GM19395 (cell line): Measurements from ENCODE around the gene NEURL1.
A peak's percentile ranks its signal among the peaks of the same experiment; 100 is the strongest.

Experiments
- ATAC-seq: cut with Tn5 transposase; IDR thresholded peaks from one replicate; pipeline ENCODE4 v1.9.1; 2021; ENCODE audit warnings: mild to moderate bottlenecking, moderate library complexity; ENCODE audit not compliant: unreplicated experiment

NEURL1 gene

DNA sequence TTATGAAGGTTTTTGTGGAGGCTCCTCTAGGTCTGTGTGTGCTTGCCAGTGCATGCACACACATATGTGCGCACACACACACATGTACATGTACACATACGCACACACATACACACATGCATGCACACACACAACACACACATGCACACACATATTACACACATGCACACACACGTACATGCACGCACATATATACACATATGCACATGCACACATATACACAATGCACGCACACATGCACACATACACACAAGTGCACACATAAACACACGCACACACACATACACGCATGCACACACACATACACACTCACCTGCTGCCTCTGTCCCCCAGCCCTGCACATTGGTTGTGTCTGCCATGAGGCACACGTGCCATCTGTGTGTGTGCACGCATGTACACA is 66.3 kb downstream of the NEURL1 start:
- no peak for ATAC-seq

- no peak for ATAC-seq
These were observed 67.4 kb downstream of the NEURL1 start for GRCh38 chr10:103560886-103561285.

DNA sequence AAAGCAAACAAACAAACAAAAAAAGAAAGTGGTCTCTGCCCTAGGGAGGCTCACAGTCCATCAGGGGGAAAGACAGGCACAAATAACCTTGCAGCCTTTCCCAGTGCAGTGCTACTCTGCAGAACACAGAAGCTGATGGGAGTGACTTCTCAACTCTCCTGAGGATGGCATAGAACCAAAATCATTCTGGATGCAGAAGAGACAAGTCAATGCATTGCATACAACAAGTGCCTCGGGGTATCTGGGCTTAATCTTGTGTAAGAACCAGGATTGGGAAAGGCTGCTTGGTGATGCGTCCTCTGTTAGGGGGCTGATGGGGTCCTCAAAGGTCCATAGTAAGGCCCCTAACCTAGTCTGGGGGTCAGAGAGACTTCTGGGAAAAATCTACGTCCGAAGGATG is 68.9 kb downstream of the NEURL1 start:
- no peak for ATAC-seq

DNA sequence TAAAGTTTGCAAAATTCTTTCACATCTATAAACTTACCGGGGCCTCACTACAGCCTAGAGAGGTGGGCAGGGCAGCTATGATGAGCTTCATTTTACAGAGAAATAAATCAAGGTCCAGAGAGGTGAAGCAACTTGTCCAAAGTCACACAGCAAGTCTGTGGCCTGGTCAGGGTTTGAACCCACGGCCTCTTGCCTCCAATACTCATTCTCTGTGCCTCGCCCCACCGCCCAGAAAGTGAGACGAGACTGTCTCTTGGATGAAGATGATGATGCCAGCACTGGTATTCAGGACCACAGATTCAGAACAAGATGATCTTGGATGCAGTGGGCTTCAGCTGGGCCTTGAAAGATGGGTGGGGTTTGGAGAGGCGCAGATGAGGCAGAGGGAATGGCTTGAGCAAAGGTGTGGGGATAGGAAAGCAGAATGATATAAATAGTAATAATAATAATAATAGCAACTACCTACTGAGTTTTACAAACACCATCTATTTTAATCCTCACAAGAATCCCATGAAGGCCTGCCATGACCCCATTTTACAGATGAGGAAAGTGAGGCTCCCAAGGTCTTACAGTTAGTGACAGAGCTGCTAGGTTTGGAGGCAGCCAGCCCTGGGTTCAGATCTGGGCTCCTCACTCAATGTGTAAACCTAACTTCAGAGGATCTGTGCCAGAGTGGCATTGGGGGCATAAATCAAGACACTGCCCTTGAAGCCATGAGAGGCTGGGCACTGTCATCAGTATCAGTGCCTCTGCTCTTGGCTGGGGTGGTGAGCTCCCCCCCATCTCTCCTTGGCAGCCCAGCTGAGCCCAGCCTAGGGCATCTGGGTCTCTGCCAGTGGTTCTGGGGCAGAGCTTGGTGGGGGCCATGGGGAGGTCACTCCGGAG is 70.0 kb downstream of the NEURL1 start:
- no peak for ATAC-seq

DNA sequence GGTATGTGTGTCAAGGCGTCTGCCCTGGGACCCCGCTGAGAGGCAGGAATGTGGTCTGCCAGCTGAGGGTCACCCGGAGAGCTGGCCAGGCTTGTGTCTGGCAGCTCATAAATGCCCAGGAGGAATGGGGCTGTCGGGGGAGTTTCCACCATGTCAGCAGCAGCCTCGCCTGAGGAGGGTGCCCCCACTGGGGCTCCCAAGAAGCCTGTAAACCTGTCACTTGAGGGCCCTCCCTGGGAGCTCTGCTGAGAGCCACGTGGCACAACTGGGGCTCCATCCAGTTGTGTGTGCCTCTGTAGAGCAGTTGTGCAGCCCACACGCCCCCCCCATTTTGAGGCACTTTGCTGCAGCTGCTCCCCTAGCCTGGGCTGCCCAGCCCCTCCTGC is 70.6 kb downstream of the NEURL1 start:
- ATAC-seq, result no peak

DNA sequence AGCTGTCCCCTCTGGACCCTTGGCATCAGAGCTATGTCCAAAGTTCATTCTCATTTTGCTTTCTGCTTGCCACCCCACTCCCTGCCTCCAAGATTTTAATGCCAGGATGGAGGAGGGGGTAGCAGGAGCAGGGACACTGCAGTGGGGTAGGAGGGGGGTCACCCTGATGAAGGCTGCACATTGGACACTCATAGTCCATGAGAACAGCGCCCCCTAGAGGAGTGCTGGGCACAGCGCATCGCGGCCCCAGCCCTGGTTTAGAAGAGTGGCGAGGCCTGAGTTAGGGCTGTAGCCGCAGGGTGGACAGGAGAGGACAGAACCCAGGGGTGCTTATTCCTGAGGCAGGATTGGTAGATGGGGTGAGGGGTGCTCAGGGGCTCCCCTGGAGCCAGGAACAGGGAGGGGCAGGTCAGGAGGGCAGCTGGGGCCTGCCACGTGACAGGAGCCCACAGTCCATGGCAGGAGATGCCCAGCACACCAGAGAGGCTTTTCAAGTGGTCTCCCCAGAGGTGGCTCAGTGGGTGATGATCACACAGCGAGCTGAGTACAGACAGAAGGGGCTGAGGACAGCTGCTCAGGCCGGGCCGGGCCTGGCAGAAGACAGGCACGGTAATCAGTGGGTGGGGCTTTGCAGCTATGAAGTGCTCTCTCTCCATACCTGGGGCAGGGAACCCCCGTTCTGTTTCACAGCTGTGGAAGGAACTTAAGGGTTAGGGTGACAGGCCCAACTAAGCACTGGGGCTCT is 71.4 kb downstream of the NEURL1 start:
- ATAC-seq, result no peak

GRCh38 chr10:103566536-103566935 is 73.0 kb downstream of the NEURL1 start:
- no peak for ATAC-seq

DNA sequence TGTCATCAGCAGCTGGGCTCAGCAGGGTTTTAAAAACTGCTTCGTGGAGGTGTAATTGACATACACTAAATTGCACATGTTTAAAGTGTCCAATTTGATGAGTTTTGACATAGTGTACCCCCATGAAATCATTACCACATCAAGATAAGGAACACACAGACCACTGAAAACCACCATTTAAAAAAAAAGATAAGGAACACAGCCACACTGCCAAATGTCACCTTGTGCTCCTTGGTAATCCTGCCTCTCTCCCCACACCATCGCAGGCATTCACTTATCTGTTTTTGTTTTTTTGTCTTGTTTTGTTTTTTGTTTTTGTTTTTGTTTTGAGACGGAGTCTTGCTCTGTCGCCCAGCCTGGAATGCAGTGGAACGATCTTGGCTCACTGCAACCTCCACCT is 75.0 kb downstream of the NEURL1 start:
- ATAC-seq, result no peak

DNA sequence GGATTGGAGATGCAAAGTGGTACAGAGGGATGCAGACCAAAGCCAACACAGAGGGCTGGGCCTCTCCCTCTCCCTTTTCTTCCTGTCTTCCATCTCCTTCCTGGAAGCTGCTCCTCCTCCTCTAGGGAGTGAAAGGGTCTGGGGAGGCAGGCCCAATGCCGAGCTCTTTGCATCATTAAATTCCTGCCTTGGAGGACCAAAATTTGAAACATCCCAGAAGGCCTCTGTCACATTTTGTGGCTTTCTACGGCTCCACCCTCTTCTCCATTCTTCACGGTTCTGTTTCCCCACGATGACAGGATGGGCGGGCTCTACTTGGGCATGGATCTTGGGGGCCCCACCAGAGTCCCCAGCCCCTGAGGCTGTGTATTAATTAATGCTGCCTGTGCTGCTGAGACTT is 76.4 kb downstream of the NEURL1 start:
- no peak for ATAC-seq

- ATAC-seq, result no peak
These were observed 77.5 kb downstream of the NEURL1 start for GRCh38 chr10:103570844-103571655.

DNA sequence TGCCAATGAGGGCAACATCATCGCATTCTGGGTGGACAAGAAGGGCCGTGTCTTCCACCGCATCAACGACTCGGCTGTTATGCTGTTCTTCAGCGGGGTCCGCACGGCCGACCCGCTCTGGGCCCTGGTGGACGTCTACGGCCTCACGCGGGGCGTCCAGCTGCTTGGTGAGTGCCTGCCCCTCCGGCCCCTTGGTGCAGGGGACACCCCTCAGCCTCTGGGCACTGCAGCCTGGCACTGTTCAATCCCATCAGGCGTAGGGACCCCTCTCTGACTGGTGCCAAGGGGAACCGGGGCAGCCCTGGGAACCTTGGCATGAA is 78.1 kb downstream of the NEURL1 start:
- no peak for ATAC-seq

GRCh38 chr10:103572347-103573204 is 79.1 kb downstream of the NEURL1 start:
- ATAC-seq, result no peak

- no peak for ATAC-seq
These were observed 79.6 kb downstream of the NEURL1 start for GRCh38 chr10:103573205-103573487.

DNA sequence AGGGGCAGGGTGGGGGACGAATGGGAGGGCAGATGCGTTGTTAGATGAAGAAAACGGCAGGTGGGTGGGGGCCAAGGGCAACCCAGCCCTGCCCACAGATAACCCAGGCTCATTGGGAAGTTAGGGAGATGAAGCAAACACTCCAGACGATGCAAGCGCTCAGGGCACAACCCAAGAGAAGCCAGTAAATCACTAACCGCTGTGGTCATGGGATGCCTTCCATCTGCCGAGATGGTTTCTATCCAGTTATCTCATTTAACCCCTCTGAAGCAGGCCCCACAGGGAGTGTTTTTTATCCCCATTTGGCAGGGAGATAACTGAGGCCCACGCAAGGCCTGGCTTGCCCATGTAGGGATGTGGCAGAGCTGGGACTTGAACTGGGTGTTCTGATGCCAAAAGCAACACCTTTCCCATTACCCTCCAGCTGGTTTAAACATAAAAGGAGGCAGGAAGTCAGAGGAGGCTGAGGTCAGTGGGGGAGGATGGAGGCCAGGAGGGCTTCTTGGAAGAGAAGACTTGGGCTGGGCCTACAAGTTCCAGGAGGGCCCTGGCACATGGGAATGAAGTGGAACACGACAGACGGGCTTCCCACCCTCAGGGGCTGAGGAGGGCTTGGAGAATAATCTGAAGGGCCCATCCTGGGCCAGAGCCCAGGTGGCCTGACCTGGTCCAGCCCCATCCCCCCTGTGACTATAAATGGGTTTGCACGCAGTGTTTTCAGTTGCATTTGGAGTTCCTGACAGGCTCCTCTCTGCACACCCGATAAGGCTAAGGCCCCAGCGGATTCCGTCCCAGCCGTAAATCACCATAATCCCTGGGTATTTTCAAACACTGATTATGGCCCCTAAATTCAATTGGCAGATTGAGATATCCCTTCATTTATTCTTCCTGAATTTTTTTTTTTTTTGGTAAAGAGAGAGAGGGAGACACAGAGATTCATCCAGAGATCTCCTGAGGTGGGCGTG is 80.9 kb downstream of the NEURL1 start:
- ATAC-seq, result no peak

GRCh38 chr10:103575416-103576075 is 82.0 kb downstream of the NEURL1 start:
- ATAC-seq, result no peak

- no peak for ATAC-seq
These were observed 82.6 kb downstream of the NEURL1 start for GRCh38 chr10:103576076-103576471.

GRCh38 chr10:103576862-103577261 is 83.4 kb downstream of the NEURL1 start:
- no peak for ATAC-seq

DNA sequence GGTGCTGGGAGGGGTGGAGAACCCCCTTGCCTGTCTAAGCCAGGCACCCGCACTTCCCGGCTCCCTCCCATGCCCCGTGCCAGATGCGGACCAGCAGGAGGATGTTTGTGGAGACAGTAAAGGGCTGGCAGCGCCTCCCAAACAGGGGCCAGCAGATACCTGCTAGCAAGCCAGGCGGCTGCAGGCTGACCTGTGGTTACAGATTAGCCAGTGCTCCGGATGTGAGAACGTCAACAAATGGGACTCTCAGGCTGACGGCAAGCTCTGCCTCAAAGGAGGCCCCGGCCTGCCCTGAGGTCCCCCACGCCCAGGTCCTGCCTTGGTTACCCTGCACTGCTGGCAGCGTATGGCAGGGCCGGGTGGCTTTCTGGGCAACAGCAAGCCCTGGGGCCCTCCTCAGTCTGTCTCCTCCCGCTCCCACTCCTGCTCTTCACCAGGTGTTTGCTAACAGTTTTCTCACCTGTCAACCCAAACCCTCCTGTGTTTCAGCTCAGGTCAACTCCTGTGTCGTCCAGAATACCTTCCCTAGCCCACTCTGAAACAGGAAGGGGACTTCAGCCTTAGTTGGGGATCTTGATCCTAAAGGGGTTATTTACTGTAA is 85.4 kb downstream of the NEURL1 start:
- ATAC-seq, result peak; percentile 66

DNA sequence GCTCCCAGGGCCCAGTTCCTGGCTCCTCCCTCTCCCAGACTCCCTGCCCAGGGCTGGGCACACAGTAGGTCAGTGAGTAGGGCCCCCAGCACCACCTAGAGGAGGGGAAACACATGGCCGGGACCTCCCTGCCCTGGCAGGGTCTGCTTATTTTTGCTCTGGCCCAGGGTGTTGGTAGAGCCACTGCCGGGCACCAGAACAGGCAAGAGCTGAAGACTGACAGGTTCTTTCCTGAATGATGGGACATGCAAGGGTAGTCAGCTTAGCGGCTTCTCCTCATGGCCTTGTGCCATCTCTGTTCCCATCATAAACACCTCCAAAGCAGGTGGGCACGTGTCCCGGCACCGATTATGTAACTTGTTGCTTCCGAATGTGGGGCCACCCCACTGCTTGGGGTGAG is 86.5 kb downstream of the NEURL1 start:
- ATAC-seq, result no peak
